AG09319 (cell line): ENCODE results near the gene AREG.
"Not testable (repeated sequence)": the region's sequence is repeated elsewhere in the genome, so short reads cannot be mapped to it uniquely, and the experiment has no call there.

Experiments
- DNase-seq: peaks from one replicate; pipeline ENCODE4 v3.0.0-alpha.2; 2010; ENCODE audit warnings: low read depth; ENCODE audit errors: extremely low read depth
- CTCF ChIP-seq: IDR thresholded peaks from 2 replicates; pipeline ENCODE4 v1.5.1; 2011; ENCODE audit warnings: low read depth, mild to moderate bottlenecking, inconsistent platforms, low read length, moderate library complexity

Gene AREG

GRCh38 chr4:74444891-74445642 is at the start of gene AREG:
Gene AREG (plus strand): TSS chr4:74445136. CDS start chr4:74445346, 210 bp downstream.
- TF ChIP-seq CTCF, result peak; percentile 74
- no peak for DNase-seq

GRCh38 chr4:74395633-74396032 is 49.3 kb upstream of the AREG start:
- no peak for DNase-seq
- no peak for TF ChIP-seq CTCF

GRCh38 chr4:74397748-74398426 is 47.0 kb upstream of the AREG start:
- TF ChIP-seq CTCF, result no peak
- no peak for DNase-seq

GRCh38 chr4:74398894-74399589 is 45.9 kb upstream of the AREG start:
- DNase-seq, result not testable (repeated sequence)

GRCh38 chr4:74400395-74400794 is 44.5 kb upstream of the AREG start:
- no peak for TF ChIP-seq CTCF

GRCh38 chr4:74402692-74403456 is 42.1 kb upstream of the AREG start:
- no peak for TF ChIP-seq CTCF
- no peak for DNase-seq

More at GRCh38 chr4:74400395-74400794, 44.5 kb upstream of the AREG start:
- no peak for DNase-seq

GRCh38 chr4:74407891-74408290 is 37.0 kb upstream of the AREG start:
- DNase-seq, result no peak
- TF ChIP-seq CTCF, result no peak
